ENCODE data around the gene MDM1. TPM values are rescaled to one million over a fixed set of nuclear protein-coding genes. Genes with fewer than 3 reads are reported as not detected.

MDM1 gene
- total and polyA plus RNA-seq, 8 donors = 9.3 to 47.5 (median 41.5) TPM

DNA sequence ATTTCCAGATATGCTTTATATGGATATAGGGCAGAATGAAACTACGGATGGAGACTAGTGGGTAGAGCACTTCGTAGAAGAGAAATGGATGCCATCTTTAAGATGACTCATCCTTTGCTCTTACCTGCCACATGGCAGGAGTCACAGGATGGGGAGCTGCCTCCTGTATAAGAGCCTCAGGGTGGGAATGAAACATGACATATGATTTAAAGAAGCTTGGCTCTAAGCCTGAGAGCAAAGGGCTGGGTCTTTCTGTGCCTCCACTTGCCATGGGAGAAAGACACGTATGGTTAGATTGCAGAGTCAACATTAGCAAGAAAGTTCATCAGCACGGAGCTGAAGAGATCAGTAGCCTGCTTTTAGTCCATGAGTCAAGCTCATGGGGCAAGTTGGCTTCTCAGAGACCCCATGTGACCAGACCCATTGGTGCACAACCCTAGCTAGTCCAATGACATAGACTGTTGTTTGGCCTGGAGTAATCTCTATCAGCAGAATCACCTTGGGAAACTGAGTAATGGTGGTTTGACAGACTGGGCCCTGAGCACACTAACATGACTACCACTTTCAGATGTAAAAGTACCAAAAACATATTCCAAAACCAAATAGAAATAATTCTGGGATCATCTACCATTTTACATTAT lies 40.6 kb downstream of the MDM1 start:
- no peak for ATAC-seq
- Histone ChIP-seq H3K9me3 (no peaks in the 10 kb centered on the region), H3K27me3 (no peaks in the 10 kb centered on the region), H3K27ac (no peak overlapping the region), H3K4me3 (no peak overlapping the region), H3K36me3 (peaks cover 0 to 10% of the 10 kb centered on the region in 2 donors), H3K4me1 (peaks cover 0 to 5% of the 10 kb centered on the region in 2 donors)
- intact Hi-C loops (cut with DNase I) = no loop called here
- DNase-seq = no peak
- TF ChIP-seq, protein P1, sequence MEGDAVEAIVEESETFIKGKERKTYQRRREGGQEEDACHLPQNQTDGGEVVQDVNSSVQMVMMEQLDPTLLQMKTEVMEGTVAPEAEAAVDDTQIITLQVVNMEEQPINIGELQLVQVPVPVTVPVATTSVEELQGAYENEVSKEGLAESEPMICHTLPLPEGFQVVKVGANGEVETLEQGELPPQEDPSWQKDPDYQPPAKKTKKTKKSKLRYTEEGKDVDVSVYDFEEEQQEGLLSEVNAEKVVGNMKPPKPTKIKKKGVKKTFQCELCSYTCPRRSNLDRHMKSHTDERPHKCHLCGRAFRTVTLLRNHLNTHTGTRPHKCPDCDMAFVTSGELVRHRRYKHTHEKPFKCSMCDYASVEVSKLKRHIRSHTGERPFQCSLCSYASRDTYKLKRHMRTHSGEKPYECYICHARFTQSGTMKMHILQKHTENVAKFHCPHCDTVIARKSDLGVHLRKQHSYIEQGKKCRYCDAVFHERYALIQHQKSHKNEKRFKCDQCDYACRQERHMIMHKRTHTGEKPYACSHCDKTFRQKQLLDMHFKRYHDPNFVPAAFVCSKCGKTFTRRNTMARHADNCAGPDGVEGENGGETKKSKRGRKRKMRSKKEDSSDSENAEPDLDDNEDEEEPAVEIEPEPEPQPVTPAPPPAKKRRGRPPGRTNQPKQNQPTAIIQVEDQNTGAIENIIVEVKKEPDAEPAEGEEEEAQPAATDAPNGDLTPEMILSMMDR (IDR thresholded peaks at IDR 0.05) = no peak

DNA sequence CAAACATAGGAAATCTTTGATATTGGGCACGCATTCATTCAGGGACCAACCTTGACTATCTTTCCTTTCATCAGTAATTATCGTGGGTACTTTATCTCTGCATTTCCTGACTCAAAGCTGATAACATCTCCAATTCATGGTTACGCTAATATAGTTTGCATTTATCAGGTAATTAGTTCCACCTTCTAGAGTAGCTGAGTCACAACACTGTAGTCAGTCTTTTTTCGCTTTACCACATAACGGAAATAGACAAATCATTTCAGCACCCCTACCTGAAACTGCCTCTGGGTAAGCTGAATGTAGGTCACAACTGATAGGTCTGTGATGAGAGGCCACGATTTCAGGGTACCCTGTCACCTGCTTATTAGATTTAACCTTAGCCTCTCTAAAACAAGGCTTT lies 42.0 kb downstream of the MDM1 start:
- intact Hi-C loops (cut with DNase I) = no loop called here
- H3K27me3 ChIP-seq = no peaks in the 10 kb centered on the region
- H3K36me3 ChIP-seq = peaks cover 0 to 1% of the 10 kb centered on the region in 2 donors
- H3K27ac ChIP-seq = no peak overlapping the region
- no peak for ATAC-seq
- no peak overlapping the region for H3K4me3 ChIP-seq
- H3K4me1 ChIP-seq = peaks cover 0 to 5% of the 10 kb centered on the region in 2 donors
- DNase-seq = no peak
- TF ChIP-seq, protein P1 (IDR thresholded peaks at IDR 0.05) = no peak
- H3K9me3 ChIP-seq = no peaks in the 10 kb centered on the region

DNA sequence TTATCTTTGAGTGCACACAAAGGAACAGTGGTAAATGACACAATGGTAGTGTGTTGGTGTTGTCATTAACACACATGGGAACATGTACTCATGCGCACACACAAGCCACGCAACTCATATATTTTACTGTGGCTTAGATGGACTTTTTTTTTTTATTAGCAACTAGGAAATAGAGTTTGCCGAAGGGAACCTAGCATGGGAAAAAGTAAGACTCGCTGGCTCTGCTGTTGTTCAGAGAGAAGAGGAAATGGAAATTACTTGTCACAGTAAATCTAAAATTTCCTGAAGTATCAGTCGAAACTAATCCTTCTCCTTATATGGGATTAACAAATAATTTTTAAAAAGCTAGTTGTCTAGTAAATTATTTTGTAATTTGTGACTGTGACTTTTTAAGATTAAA lies 45.1 kb downstream of the MDM1 start:
- intact Hi-C loops (cut with DNase I) = no loop called here
- H3K36me3 ChIP-seq = no peaks in the 10 kb centered on the region
- H3K9me3 ChIP-seq = no peaks in the 10 kb centered on the region
- no peaks in the 10 kb centered on the region for H3K27me3 ChIP-seq
- ATAC-seq (no peak), DNase-seq (no peak)
- TF ChIP-seq, protein P1 (IDR thresholded peaks at IDR 0.05) = no peak
- no peaks in the 10 kb centered on the region for H3K4me1 ChIP-seq
- no peak overlapping the region for H3K4me3 ChIP-seq
- no peak overlapping the region for H3K27ac ChIP-seq

DNA sequence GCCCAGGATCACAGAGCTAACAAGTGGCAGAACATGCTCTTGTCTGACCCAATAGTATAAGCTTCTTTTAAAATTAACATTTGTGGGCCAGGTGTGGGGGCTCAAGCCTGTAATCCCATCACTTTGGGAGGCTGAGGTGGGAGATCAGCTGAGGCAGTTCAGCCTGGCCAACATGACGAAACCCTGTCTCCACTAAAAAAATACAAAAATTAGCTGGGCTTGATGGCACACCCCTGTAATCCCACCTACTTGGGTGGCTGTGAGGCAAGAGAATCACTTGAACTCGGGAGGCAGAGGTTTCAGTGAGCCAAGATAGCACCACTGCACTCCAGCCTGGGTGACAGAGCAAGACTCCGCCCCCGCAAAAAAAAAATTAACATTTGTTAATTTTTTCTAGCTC lies 45.8 kb downstream of the MDM1 start:
- Histone ChIP-seq H3K9me3 (no peaks in the 10 kb centered on the region), H3K27ac (no peak overlapping the region), H3K4me1 (no peaks in the 10 kb centered on the region), H3K4me3 (no peak overlapping the region), H3K36me3 (no peaks in the 10 kb centered on the region), H3K27me3 (no peaks in the 10 kb centered on the region)
- TF ChIP-seq, protein P1 (IDR thresholded peaks at IDR 0.05) = no peak
- ATAC-seq (no peak), DNase-seq (no peak)
- intact Hi-C loops (cut with DNase I) = no loop called here

DNA sequence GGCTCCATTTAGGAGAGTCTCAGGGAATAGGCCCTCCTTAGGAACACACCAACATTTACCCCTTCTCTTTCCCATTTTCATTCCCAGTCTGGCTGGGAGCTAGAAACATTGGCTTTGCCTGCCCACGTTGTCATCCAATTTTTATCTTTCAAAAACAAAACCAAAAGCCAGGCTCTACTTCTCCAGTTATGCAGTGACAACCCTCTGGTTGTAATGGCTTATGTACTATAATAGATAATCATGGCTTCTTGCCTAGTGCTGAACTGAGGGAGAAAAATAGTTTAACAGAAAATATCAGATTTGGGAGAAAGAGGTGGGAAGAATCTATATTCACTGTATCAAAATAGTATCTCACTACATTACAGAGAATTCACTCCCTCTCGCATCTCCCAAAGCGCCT lies 46.6 kb downstream of the MDM1 start:
- ATAC-seq = no peak
- H3K4me1 ChIP-seq = no peaks in the 10 kb centered on the region

More for the DNA sequence above, 46.6 kb downstream of the MDM1 start:
- no peaks in the 10 kb centered on the region for H3K9me3 ChIP-seq
- TF ChIP-seq, protein P1 (IDR thresholded peaks at IDR 0.05) = no peak
- no peak for DNase-seq
- intact Hi-C loops (cut with DNase I) = no loop called here
- H3K27me3 ChIP-seq = no peaks in the 10 kb centered on the region
- no peak overlapping the region for H3K27ac ChIP-seq
- no peaks in the 10 kb centered on the region for H3K36me3 ChIP-seq
- H3K4me3 ChIP-seq = no peak overlapping the region
